Caco-2 (cell line): Measurements from ENCODE around the gene MGST2. TPM values are rescaled to one million over a fixed set of nuclear protein-coding genes. Genes with fewer than 3 reads are reported as not detected.

ENCODE experiments used
- BruUV-seq: library from RNA; stranded (reverse); fragments of 400-500 nt; replicated peaks from 2 replicates; lab custom pipeline; 2021; lab: Mats Ljungman, UMichigan
- CTCF ChIA-PET: fragments of 300-600 bp; sonication (Branson Sonifier 250); formaldehyde crosslinking; loops from one replicate; lab custom pipeline; 2022; ENCODE audit warnings: antibody characterized with exemption; lab: Charles Lee
- POLR2A ChIA-PET: fragments of 300-600 bp; sonication (Branson Sonifier 250); formaldehyde crosslinking; loops from one replicate; lab custom pipeline; 2022; ENCODE audit warnings: antibody characterized with exemption; lab: Charles Lee
- DNase-seq, 2 experiments: peaks; one replicate each; pipeline versions ENCODE4 v3.0.0 to v3.0.0-alpha.2; 2020 to 2022
- H3K27me3 ChIP-seq: replicated peaks from 2 replicates; pipeline ENCODE4 v1.6.0; 2011; ENCODE audit warnings: low read length; ENCODE audit not compliant: control insufficient read depth, insufficient read depth
- H3K36me3 ChIP-seq: 2 replicates; pipeline ENCODE4 v1.5.1; 2011; ENCODE audit warnings: low read length; ENCODE audit not compliant: control insufficient read depth, insufficient read depth
- H3K4me1 ChIP-seq: fragments of 250-450 bp; sonication (Bioruptor Pico); 2 replicates; pipeline ENCODE4 v1.5.1; 2020; ENCODE audit warnings: mild to moderate bottlenecking
- H3K4me3 ChIP-seq: 2 replicates; pipeline ENCODE4 v1.5.1; 2011; ENCODE audit warnings: low read depth, mild to moderate bottlenecking, control low read depth, low read length
- H3K9me3 ChIP-seq: fragments of 250-450 bp; sonication (Bioruptor Pico); 2 replicates; pipeline ENCODE4 v1.5.1; 2020; ENCODE audit warnings: mild to moderate bottlenecking, moderate library complexity
- H3K27ac Mint-ChIP-seq: one replicate; pipeline ENCODE4 v1.8.0; 2022; ENCODE audit warnings: mixed read lengths; ENCODE audit not compliant: unreplicated experiment
- H3K27me3 Mint-ChIP-seq: one replicate; pipeline ENCODE4 v1.8.0; 2022; ENCODE audit warnings: mixed read lengths; ENCODE audit not compliant: insufficient read depth, unreplicated experiment
- H3K36me3 Mint-ChIP-seq: one replicate; pipeline ENCODE4 v1.8.0; 2022; ENCODE audit warnings: mild to moderate bottlenecking, mixed read lengths; ENCODE audit not compliant: insufficient read depth, unreplicated experiment
- H3K4me1 Mint-ChIP-seq: one replicate; pipeline ENCODE4 v1.8.0; 2022; ENCODE audit warnings: low read depth, mixed read lengths; ENCODE audit not compliant: unreplicated experiment
- H3K4me3 Mint-ChIP-seq: one replicate; pipeline ENCODE4 v1.8.0; 2022; ENCODE audit warnings: mild to moderate bottlenecking, moderate library complexity, mixed read lengths; ENCODE audit not compliant: unreplicated experiment
- H3K9me3 Mint-ChIP-seq: one replicate; pipeline ENCODE4 v1.8.0; 2022; ENCODE audit warnings: mixed read lengths; ENCODE audit not compliant: unreplicated experiment
- CTCF ChIP-seq, 2 experiments: fragments of 200-600 bp in 1 of 2; IDR thresholded peaks; 1 replicate in 1 of 2; 2 replicates in 1 of 2; pipeline versions ENCODE4 v1.5.1 to v1.8.0; 2011 to 2022; ENCODE audit warnings: antibody characterized with exemption in 1 of 2, control low read depth in 1 of 2, inconsistent platforms in 1 of 2, low read depth in 1 of 2, low read length in 1 of 2, mild to moderate bottlenecking in 1 of 2, moderate library complexity in 1 of 2; ENCODE audit not compliant: insufficient read depth in 1 of 2, severe bottlenecking in 1 of 2, unreplicated experiment in 1 of 2
- intact Hi-C: fragments of 100-400 bp; cut with micrococcal nuclease; formaldehyde crosslinking; loops from one replicate; pipeline ENCODE4 v1.10.0; 2022; ENCODE audit not compliant: unreplicated experiment
- total RNA-seq: library from RNA; stranded (reverse); gene quantifications from 2 replicates; pipeline ENCODE4 v1.2.3, GENCODE V29; 2022

MGST2 gene
- total RNA-seq, 1 experiment from 2014 or later, result 81.7 TPM

GRCh38 chr4:139743027-139743426, 77.4 kb downstream of the MGST2 start:
- no peaks in the 10 kb centered on the region for H3K9me3 ChIP-seq
- POLR2A ChIA-PET, result interaction anchor here (0.6 kb wide), 1 partner anchor 66 kb away, joined by 3 read pairs; no protein-coding TSS in a partner anchor
- no peaks in the 10 kb centered on the region for H3K9me3 Mint-ChIP-seq
- H3K4me1 Mint-ChIP-seq, result peaks cover 34% of the 10 kb centered on the region
- H3K36me3 Mint-ChIP-seq, result no peaks in the 10 kb centered on the region
- no peak overlapping the region for H3K27ac Mint-ChIP-seq
- CTCF ChIA-PET, result no interaction called here
- BruUV-seq, result no TSS peak
- DNase-seq, result no peak
- no peak overlapping the region for H3K4me3 ChIP-seq
- no peaks in the 10 kb centered on the region for H3K27me3 Mint-ChIP-seq
- TF ChIP-seq CTCF (IDR thresholded peaks at IDR 0.05; ENCODE audit: insufficient read depth in 1 of 2, low read depth in 1 of 2, low read length in 1 of 2, severe bottlenecking in 1 of 2, unreplicated experiment in 1 of 2), result no peak
- no peaks in the 10 kb centered on the region for H3K36me3 ChIP-seq
- intact Hi-C loops, result no loop called here
- H3K4me1 ChIP-seq, result peaks cover 28% of the 10 kb centered on the region
- no peak overlapping the region for H3K4me3 Mint-ChIP-seq
- no peaks in the 10 kb centered on the region for H3K27me3 ChIP-seq

DNA sequence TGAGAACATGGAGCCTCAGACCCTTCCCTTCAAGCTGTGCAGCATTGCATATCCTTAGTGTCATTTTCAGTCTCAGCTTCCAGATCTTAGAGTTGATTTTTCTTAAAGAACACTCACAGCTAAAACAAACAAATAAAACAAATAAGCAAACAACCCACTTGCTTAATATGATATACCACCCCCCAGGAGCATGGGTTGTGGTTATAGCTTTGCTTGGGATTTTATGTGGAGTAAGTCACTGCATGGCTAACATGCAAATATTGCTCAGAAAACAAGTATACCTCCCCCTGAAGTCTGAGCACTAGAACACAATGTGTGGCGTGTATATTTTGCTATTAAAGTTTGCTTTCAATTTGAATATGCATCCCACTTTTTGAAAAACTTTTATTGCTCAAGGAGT, 78.6 kb downstream of the MGST2 start:
- Histone ChIP-seq H3K36me3 (no peaks in the 10 kb centered on the region), H3K4me1 (peaks cover 18% of the 10 kb centered on the region), H3K27me3 (no peaks in the 10 kb centered on the region), H3K4me3 (no peak overlapping the region), H3K9me3 (no peaks in the 10 kb centered on the region)
- H3K27me3 Mint-ChIP-seq, result no peaks in the 10 kb centered on the region
- no TSS peak for BruUV-seq
- H3K9me3 Mint-ChIP-seq, result no peaks in the 10 kb centered on the region
- no peaks in the 10 kb centered on the region for H3K36me3 Mint-ChIP-seq
- H3K27ac Mint-ChIP-seq, result no peak overlapping the region
- ChIA-PET CTCF (interaction anchor here (1.0 kb wide), 2 partner anchors 87 to 89 kb away, joined by 3 to 4 read pairs; no protein-coding TSS in a partner anchor), POLR2A (no interaction called here)
- DNase-seq, result no peak
- TF ChIP-seq CTCF (IDR thresholded peaks at IDR 0.05; ENCODE audit: insufficient read depth in 1 of 2, low read depth in 1 of 2, low read length in 1 of 2, severe bottlenecking in 1 of 2, unreplicated experiment in 1 of 2), result no peak
- H3K4me3 Mint-ChIP-seq, result no peak overlapping the region
- intact Hi-C loops, result no loop called here
- peaks cover 34% of the 10 kb centered on the region for H3K4me1 Mint-ChIP-seq

DNA sequence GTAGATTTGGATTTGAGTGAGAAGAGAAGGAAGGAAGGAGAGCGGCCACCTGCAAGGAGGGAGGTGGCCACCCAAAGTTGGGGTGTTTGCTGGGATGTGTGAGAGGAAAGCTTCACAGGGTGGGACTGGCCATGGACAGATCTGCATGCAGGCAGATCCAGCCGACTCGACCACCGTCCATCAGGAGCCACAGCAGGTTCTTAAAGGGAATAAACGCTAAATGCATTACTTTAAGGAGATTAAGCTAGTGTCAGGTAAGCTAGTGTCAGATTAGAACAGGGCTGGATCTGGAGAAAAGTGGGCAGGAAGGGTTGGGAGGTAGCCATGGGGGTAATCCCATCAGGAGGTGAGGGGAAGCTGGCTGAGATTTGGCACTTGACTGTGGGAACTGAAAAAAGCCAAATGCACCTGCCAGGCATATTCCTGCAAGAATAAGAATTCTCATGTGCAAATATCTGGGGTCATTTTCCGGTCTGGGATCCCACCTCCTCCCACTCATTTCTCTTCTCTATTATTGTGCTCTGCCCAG, 79.6 kb downstream of the MGST2 start:
- H3K27me3 Mint-ChIP-seq, result no peaks in the 10 kb centered on the region
- intact Hi-C loops, result no loop called here
- CTCF ChIA-PET, result interaction anchor here (1.0 kb wide), 1 partner anchor 90 kb away, joined by 4 read pairs; no protein-coding TSS in a partner anchor
- Histone ChIP-seq H3K4me3 (no peak overlapping the region), H3K4me1 (peaks cover 12% of the 10 kb centered on the region), H3K27me3 (no peaks in the 10 kb centered on the region), H3K9me3 (no peaks in the 10 kb centered on the region), H3K36me3 (no peaks in the 10 kb centered on the region)
- H3K4me1 Mint-ChIP-seq, result peaks cover 30% of the 10 kb centered on the region
- no peak overlapping the region for H3K27ac Mint-ChIP-seq
- DNase-seq, result no peak
- no peaks in the 10 kb centered on the region for H3K9me3 Mint-ChIP-seq
- POLR2A ChIA-PET, result no interaction called here
- no TSS peak for BruUV-seq
- no peak overlapping the region for H3K4me3 Mint-ChIP-seq
- H3K36me3 Mint-ChIP-seq, result no peaks in the 10 kb centered on the region
- TF ChIP-seq CTCF (IDR thresholded peaks at IDR 0.05; ENCODE audit: insufficient read depth in 1 of 2, low read depth in 1 of 2, low read length in 1 of 2, severe bottlenecking in 1 of 2, unreplicated experiment in 1 of 2), result no peak
